GM21717 (cell line): Measurements from ENCODE around the gene STRADB.
"Not testable (repeated sequence)": the region's sequence is repeated elsewhere in the genome, so short reads cannot be mapped to it uniquely, and the experiment has no call there.

Source experiments
- ATAC-seq: cut with Tn5 transposase; IDR thresholded peaks from one replicate; pipeline ENCODE4 v1.9.1; 2021; ENCODE audit warnings: mild to moderate bottlenecking, moderate library complexity; ENCODE audit not compliant: unreplicated experiment

Gene STRADB

GRCh38 chr2:201466050-201466675 lies 14.6 kb downstream of the STRADB start:
- ATAC-seq, result no peak

GRCh38 chr2:201467666-201468065 lies 16.1 kb downstream of the STRADB start:
- no peak for ATAC-seq

GRCh38 chr2:201470821-201471731 lies 19.5 kb downstream of the STRADB start:
- ATAC-seq, result no peak

- ATAC-seq, result no peak
These were observed 20.3 kb downstream of the STRADB start for GRCh38 chr2:201471732-201472393.

GRCh38 chr2:201472411-201472810 lies 20.9 kb downstream of the STRADB start:
- no peak for ATAC-seq

GRCh38 chr2:201482543-201482942 lies 31.0 kb downstream of the STRADB start:
- no peak for ATAC-seq

GRCh38 chr2:201483342-201483741 lies 31.8 kb downstream of the STRADB start:
- ATAC-seq, result no peak

- not testable (repeated sequence) for ATAC-seq
These were observed 32.2 kb downstream of the STRADB start for GRCh38 chr2:201483758-201484157.

- ATAC-seq, result no peak
These were observed 33.3 kb downstream of the STRADB start for GRCh38 chr2:201484805-201485204.

- ATAC-seq, result no peak
These were observed 38.8 kb downstream of the STRADB start for GRCh38 chr2:201490291-201490690.

- no peak for ATAC-seq
These were observed 45.2 kb downstream of the STRADB start for GRCh38 chr2:201496785-201497184.

- no peak for ATAC-seq
These were observed 49.0 kb downstream of the STRADB start for GRCh38 chr2:201500534-201500933.

- no peak for ATAC-seq
These were observed 51.2 kb downstream of the STRADB start for GRCh38 chr2:201502713-201503112.

GRCh38 chr2:201507725-201508124 lies 56.2 kb downstream of the STRADB start:
- no peak for ATAC-seq

- ATAC-seq, result no peak
These were observed 61.7 kb downstream of the STRADB start for GRCh38 chr2:201513271-201513670.

- no peak for ATAC-seq
These were observed 64.2 kb downstream of the STRADB start for GRCh38 chr2:201515573-201516246.

GRCh38 chr2:201517094-201517493 lies 65.6 kb downstream of the STRADB start:
- ATAC-seq, result no peak

- no peak for ATAC-seq
These were observed 68.7 kb downstream of the STRADB start for GRCh38 chr2:201520201-201520600.

- ATAC-seq, result no peak
These were observed 71.4 kb downstream of the STRADB start for GRCh38 chr2:201522965-201523364.

GRCh38 chr2:201523506-201523905 lies 72.0 kb downstream of the STRADB start:
- ATAC-seq, result no peak
